ENCODE results near the gene ELF1.

- TF ChIP-seq POLR2AphosphoS5 (IDR thresholded peaks at IDR 0.05; ENCODE audit: low read depth, low read length) (no peak), REST (IDR thresholded peaks at IDR 0.05; ENCODE audit: insufficient read depth in 1 of 2, low read depth in 2 of 2, low read length in 2 of 2) (no peak), TAF1 (IDR thresholded peaks at IDR 0.05; ENCODE audit: borderline replicate concordance, insufficient read depth, low read length) (no peak), FOXP2 (optimal IDR thresholded peaks at IDR 0.05; ENCODE audit: borderline replicate concordance, extremely low read depth, extremely low read length, insufficient read depth) (no peak)
These were observed 108.6 kb downstream of the ELF1 start for GRCh38 chr13:40910324-40911050.
